T-helper 1 cell (primary cell): ENCODE data around the gene POU3F2.

Experiments
- DNase-seq, 5 donors: peaks; one replicate each; pipeline ENCODE4 v3.0.0-alpha.2; 2012 to 2020

The POU3F2 gene

GRCh38 chr6:98831057-98831958, 3.1 kb upstream of the POU3F2 start:
- no peak for DNase-seq

GRCh38 chr6:98831959-98832283, 2.5 kb upstream of the POU3F2 start:
- DNase-seq = no peak

- no peak for DNase-seq
Measured at GRCh38 chr6:98832284-98833056, 1.9 kb upstream of the POU3F2 start.

GRCh38 chr6:98833057-98833306, 1.4 kb upstream of the POU3F2 start:
- DNase-seq = peak in 1 of 5 donors; percentile 35

GRCh38 chr6:98833307-98834059, 891 bp upstream of the POU3F2 start:
- no peak for DNase-seq

- no peak for DNase-seq
Measured at GRCh38 chr6:98835149-98836024, 1.0 kb downstream of the POU3F2 start.

- no peak for DNase-seq
Measured at GRCh38 chr6:98836025-98836961, 1.9 kb downstream of the POU3F2 start.

GRCh38 chr6:98836962-98837944, 2.9 kb downstream of the POU3F2 start:
- no peak for DNase-seq

- no peak for DNase-seq
Measured at GRCh38 chr6:98838032-98838431, 3.7 kb downstream of the POU3F2 start.

- no peak for DNase-seq
Measured at GRCh38 chr6:98838975-98839374, 4.6 kb downstream of the POU3F2 start.

- DNase-seq = no peak
Measured at GRCh38 chr6:98839781-98840361, 5.5 kb downstream of the POU3F2 start.

- no peak for DNase-seq
Measured at GRCh38 chr6:98840385-98840784, 6.0 kb downstream of the POU3F2 start.

- no peak for DNase-seq
Measured at GRCh38 chr6:98840996-98841513, 6.7 kb downstream of the POU3F2 start.

GRCh38 chr6:98841621-98842341, 7.4 kb downstream of the POU3F2 start:
- no peak for DNase-seq

GRCh38 chr6:98842342-98843180, 8.2 kb downstream of the POU3F2 start:
- no peak for DNase-seq

GRCh38 chr6:98843271-98844243, 9.2 kb downstream of the POU3F2 start:
- no peak for DNase-seq
